ENCODE results near the gene RBP3.

GRCh38 chr10:47322300-47323061 lies 25.7 kb upstream of the RBP3 start, which contains the start of gene GDF2:
- TF ChIP-seq CTCF (IDR thresholded peaks at IDR 0.05; ENCODE audit: poor library complexity): no peak
- TF ChIP-seq EZH2 (IDR thresholded peaks at IDR 0.05; ENCODE audit: borderline replicate concordance): no peak

All from hepatocyte (in vitro differentiated cells).